NK-92 treated with Interleukin-12 subunit alpha and Interleukin-12 subunit beta, amount 100 ng/mL, for 24 hours (cell line): ENCODE measurements around the gene PRODH2.

Experiments used
- DNase-seq: peaks from one replicate; lab custom pipeline; 2025; lab: John Stamatoyannopoulos, UW

The PRODH2 gene

DNA sequence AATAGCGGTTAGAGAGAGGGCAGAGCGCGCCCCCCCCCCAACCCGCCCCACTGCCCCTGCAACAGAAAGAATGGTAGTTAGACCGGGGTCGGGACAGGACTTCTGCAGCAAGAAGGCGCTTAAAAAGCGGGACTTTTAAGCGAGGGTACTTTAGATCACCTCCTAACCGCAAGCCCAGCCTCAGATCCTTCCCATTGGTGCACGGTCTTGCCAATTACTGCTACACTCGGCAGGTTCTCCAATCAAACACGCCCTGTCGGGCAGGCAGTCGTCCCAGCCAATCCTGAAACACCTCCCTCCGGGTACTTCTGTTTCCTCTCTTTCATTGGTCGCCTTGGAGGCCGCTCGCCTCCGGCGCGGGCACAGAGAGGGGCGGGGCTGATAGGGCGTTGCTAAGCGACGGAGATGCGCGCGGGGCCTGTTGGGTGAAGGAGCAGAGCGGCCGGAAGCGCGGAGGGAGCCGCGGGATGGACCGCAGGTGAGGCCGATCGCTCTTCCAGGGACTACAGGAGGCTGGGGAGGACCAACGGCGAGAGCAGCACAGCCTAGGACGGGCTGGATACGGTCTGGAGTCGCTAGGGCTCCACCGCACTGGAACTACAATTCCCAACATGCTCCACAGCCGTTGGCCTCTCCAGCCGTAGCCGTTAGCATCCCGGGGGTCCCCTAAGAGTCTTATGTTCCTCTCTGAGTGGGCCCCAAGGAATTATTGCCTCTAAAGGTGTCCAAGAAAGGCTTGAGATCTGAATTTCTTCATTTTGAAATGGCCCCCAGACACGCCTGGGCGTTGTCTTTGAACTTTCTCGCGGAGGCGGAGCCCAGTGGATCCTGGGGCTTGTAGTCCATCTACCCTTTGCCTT lies 54.7 kb downstream of the PRODH2 start, which contains the start of gene PROSER3:
Gene PROSER3 (plus strand): TSS at position 428 of the 860 bp plus-strand sequence. CDS start 40 bp downstream, at position 468.
- DNase-seq, result peak; percentile 98

DNA sequence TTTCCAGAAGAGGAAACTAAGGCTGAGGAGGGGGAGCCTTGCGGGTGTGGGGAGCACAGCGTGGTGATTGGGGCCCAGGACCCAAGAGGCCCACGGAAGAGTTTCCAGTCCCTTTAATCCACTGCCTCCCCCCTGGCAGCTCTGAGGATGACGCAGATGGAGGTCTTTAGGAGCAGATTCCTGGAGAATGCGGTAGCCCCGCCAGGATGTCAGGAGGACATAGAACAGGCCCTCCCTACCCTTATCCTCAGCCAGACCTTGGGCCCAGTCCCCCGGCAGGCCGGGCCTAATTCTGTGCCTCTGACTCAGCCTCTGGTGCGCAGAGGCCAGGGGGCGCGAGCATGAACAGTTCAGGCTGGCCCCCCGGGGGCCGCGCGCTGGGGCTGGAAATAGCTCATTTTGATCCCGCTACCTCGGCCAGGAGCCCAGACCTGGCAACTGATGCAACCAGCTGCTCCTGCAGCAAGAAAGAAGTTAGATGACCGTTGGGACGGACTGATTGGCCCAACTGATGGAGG lies 55.4 kb downstream of the PRODH2 start:
- no peak for DNase-seq

- no peak for DNase-seq
Observed at GRCh38 chr19:35756377-35757230, 56.0 kb downstream of the PRODH2 start, which contains the start of gene HSPB6. HSPB6 (minus strand) TSS chr19:35757029; CDS start chr19:35757008, 21 bp downstream.

- no peak for DNase-seq
Observed at GRCh38 chr19:35755550-35756376, 56.9 kb downstream of the PRODH2 start.

DNA sequence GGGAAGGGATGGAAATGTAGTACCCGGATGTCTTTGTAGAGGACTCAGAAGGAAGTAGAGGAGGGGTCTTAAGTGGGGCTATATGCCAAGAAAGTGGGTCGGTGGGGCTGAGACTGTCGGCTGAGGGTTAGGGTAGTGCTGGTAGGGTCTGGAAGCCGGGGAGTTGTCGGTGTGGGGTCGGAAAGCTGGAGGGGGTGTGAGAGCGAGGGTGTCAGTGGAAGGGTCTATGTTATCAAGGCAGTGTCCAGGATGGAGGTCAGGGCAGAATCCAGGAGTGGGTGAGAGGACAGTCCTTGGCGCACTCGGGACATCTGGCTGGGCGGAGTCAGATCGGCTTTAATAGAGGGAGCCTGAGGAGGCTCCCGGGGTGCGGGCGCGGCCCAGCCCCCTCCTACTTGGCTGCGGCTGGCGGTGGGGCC lies 57.5 kb downstream of the PRODH2 start:
- DNase-seq, result no peak

DNA sequence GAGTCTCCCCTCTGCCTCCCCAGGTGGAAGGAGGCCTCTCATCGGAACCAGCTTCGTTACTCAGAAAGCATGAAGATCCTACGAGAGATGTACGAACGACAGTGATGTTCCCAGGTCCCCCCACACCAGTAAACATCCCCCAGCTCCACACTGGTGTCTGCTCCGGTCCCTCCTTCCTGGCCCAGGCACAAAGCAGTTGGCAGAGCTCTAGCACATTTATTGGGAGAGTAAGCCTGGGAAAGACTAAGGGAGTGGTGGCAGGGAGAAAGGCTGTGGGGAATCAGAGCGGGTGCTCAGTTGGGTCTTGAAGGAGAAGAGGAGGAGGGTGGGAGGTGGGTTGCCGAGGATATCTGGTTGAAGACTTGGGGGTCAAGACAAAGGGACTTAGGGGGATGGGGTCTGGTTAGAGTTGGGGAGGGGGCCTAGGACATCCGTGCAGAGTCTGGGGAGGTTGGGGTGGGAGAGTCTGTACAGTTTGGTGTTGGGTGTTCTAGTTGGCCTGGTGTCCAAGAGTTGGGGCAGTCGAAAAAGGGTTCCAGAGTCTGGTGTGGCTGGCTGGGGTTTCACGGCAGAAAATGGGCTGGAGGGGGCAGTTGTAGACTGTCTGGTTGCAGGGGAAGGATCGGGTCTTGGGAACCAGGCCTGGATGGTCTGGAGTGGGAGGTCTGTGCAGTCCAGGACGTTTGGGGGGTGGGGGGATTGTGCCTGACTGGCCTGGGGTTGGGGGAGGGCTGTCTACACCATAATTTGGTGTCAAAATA lies 58.1 kb downstream of the PRODH2 start:
- DNase-seq, result no peak

GRCh38 chr19:35753634-35754369 lies 58.8 kb downstream of the PRODH2 start:
- DNase-seq, result no peak

DNA sequence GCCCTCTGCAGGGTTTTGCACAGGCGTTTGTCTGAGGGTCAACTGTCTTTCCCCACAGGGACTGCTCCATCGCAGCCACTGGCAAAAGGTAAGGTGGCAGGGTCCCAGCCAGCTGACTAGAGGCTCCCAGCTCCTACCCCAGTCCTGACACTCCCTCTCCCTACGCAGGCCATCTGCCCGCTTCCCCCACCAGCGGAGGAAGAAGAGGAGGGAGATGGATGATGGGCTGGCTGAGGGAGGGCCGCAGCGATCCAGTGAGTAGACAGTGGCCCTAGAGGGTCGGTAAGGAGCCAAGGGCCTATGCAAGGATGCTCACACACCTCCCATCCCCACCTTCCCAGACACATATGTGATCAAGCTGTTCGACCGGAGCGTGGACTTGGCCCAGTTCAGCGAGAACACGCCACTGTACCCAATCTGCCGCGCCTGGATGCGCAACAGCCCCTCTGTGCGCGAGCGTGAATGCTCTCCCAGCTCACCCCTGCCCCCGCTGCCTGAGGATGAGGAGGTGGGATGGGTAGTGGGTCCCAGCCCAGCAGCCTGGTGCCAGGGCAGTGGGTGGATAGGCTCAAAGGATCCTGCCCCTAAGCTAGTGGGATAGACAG lies 59.8 kb downstream of the PRODH2 start:
- DNase-seq, result no peak

DNA sequence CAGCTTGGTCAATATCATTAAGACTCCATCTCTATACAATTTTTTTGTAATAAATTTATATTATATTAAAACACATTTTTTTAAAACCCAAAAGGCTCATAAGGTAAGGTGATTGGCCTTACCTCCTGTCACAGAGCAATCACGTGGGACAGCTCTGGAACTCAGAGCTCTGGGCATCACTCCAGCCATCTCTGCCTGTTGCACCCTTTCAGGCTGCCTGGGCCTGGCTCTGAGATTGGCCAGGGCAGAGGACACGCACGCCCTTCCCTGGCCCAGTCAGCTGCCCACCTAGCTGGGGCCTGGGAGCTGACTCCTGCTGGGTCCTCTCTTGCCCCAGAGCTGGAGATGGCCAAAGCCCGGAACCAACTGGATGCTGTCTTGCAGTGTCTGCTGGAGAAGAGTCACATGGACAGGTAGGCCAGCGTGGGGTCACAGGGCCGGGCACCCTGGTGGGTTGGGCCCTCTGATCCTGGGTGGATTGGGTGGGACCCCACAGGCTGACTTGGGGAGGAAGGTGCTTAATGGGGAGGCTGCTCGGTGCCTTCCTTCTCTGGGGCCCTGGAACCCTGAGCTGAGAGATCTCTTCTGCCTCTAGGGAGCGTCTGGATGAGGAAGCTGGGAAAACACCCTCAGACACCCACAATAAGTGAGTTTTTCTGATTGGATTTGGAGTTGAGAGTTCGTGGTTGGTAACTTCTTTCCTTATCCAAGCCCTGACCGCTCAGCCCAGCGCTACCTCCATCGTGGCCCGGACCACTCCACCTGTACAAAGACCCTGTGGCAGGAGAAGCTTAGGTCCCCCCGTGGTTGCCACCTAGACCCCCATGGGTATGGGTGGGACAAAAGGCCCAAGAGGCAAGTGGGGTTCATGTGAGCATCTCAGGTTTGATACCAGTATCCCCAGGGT lies 60.6 kb downstream of the PRODH2 start:
- DNase-seq, result no peak

DNA sequence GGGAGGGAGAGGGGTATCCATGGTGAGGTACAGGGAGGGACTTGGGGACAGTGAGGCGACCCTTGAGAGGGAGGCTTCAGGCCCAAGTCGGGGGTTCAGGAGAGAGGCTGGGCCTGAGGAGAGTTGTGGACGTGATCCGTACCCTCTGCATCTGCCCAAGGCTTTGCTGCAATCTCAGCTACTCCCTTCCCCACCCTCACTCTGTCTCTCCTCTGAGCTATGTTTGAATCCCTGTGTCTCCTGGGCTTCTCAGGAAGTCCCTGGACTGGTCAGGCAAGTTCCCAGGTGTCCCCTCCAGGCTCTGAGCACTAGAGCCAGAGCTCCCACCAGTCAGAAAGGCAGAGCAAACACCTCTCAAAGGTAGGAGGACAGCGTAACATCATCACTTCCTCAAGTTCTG lies 62.5 kb downstream of the PRODH2 start:
- no peak for DNase-seq
